Measurements from ENCODE around the gene SEC16A.

The SEC16A gene

DNA sequence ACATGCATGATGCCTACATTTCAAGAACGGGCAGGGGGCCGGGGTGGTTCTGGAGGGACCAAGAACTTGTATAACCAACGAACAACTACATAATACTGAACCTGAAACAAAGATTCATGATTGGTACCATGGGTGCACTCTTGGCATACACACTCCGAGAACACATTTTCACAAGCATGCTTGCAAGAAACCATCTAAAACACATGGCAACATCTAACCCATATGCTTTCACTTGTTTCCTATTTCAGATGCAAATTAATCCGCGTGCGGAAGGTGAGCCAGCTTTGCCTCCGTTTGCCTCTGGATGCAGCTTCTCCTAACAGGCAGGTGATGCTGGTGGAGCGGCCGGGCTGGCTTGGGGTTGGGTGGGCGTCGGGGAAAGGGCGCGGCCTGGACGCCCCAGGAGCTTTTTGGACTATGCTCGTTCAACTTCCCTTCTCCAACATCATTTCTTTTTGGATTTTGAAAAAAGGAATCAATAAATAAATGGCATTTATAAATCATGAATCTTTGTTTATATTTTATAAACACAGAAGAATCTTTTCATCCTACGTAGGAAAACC is 12.5 kb upstream of the SEC16A start:
- Histone ChIP-seq H3K9me3 (ENCODE audit: insufficient read depth, low read length) (no peaks in the 10 kb centered on the region), H3K9ac (ENCODE audit: insufficient read length, low read depth) (no peak overlapping the region), H3K27me3 (ENCODE audit: insufficient read depth, insufficient read length) (no peaks in the 10 kb centered on the region), H3K4me3 (ENCODE audit: insufficient read length, low read depth) (no peak overlapping the region), H3K4me1 (ENCODE audit: insufficient read depth, insufficient read length) (peaks cover 10% of the 10 kb centered on the region), H3K36me3 (ENCODE audit: insufficient read depth, insufficient read length, low read length) (peaks cover 61% of the 10 kb centered on the region)
- DNase-seq (ENCODE audit: low read depth, low spot score), result no peak
- TF ChIP-seq YY1 (IDR thresholded peaks at IDR 0.05; ENCODE audit: insufficient read depth, insufficient read length) (no peak), ZNF274 (IDR thresholded peaks at IDR 0.05; ENCODE audit: low read depth, low read length) (no peak), SUZ12 (IDR thresholded peaks at IDR 0.05; ENCODE audit: extremely low read depth, insufficient read depth, insufficient read length) (no peak)

DNA sequence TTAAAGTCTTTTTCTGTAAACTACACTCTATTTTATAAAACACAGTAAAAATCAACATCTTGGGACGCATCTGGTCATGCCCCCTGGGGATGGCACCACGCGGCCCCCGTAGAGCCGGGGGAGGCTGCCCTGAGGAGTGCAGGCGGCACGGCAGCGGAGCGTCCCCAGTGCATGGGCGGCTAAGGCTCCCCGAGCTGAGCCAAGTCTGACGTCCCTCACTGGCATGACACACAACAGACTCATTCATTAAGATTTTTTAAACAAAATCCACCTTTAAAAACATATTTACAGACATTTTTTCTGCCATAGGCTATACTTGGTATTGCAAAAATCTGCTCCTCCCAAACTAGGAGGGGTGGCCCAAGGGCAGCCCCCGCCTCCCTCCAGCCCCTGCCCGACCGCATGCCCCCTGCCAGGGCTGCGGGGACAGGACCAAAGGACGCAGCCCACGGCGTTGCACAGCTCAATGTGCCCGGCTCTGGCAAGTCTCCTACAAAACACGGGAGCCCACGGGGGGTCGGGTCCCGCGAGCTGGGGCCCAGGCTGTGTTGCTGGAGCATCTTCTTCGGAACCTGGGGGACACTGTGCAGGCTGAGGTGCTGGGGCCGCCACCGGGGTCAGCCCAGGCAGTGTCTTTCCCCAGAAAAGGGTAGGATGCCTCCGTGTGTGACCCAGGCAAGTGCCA is 11.8 kb upstream of the SEC16A start:
- no peaks in the 10 kb centered on the region for H3K27me3 ChIP-seq (ENCODE audit: insufficient read depth, insufficient read length)
- H3K9me3 ChIP-seq (ENCODE audit: insufficient read depth, low read length), result no peaks in the 10 kb centered on the region
- DNase-seq (ENCODE audit: low read depth, low spot score), result no peak
- peaks cover 55% of the 10 kb centered on the region for H3K36me3 ChIP-seq (ENCODE audit: insufficient read depth, insufficient read length, low read length)
- peak overlapping the region; percentile 8 for H3K9ac ChIP-seq (ENCODE audit: insufficient read length, low read depth)
- no peak overlapping the region for H3K4me3 ChIP-seq (ENCODE audit: insufficient read length, low read depth)
- TF ChIP-seq YY1 (IDR thresholded peaks at IDR 0.05; ENCODE audit: insufficient read depth, insufficient read length), result no peak
- TF ChIP-seq ZNF274 (IDR thresholded peaks at IDR 0.05; ENCODE audit: low read depth, low read length), result no peak
- H3K4me1 ChIP-seq (ENCODE audit: insufficient read depth, insufficient read length), result peaks cover 10% of the 10 kb centered on the region

DNA sequence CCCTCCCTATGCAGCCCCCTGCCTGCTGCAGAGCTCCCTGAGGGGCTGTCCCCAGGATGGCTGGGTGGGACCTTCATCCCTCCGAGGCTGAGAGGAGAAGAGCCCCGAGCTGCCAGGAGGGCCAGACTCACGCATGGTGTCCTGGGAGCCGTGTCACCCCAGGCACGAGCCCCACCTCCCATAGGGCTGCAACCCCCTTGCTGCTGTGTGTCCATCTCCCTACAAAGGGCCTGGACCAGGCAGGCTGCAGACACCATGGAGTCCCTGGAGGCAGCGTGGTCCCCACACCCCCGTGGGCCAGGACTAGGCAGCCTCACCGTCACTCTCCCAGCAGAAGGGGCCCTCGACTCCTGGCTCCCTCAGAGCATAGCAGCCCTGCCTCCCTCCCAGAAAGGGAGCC is 11.2 kb upstream of the SEC16A start:
- no peak for DNase-seq (ENCODE audit: low read depth, low spot score)

DNA sequence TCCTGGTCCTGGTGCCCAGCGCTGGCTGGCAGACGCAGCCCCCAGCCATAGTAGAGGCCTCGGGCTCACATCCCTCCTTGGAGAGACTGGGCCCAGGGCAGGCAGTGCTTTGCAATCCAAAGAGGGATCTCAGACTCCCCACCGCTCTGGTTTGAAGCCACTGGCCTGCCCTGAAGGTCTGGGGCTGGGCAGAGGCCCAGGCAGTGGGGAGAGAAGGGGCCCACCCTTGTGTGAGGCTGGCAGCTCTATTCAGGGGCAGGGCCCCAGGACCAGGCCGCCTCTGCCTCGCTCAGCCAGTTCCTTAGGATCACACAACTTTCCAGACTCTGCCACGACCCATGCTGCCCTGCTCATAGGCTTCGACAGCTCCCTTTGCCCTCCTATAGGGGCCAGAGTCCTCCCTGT is 10.7 kb upstream of the SEC16A start:
- H3K9ac ChIP-seq (ENCODE audit: insufficient read length, low read depth), result peak overlapping the region; percentile 50
- TF ChIP-seq YY1 (IDR thresholded peaks at IDR 0.05; ENCODE audit: insufficient read depth, insufficient read length) (no peak), ZNF274 (IDR thresholded peaks at IDR 0.05; ENCODE audit: low read depth, low read length) (no peak), SUZ12 (IDR thresholded peaks at IDR 0.05; ENCODE audit: extremely low read depth, insufficient read depth, insufficient read length) (no peak)
- peaks cover 5% of the 10 kb centered on the region for H3K27me3 ChIP-seq (ENCODE audit: insufficient read depth, insufficient read length)
- DNase-seq (ENCODE audit: low read depth, low spot score), result no peak
- no peaks in the 10 kb centered on the region for H3K9me3 ChIP-seq (ENCODE audit: insufficient read depth, low read length)
- H3K4me3 ChIP-seq (ENCODE audit: insufficient read length, low read depth), result no peak overlapping the region
- H3K36me3 ChIP-seq (ENCODE audit: insufficient read depth, insufficient read length, low read length), result peaks cover 44% of the 10 kb centered on the region
- H3K4me1 ChIP-seq (ENCODE audit: insufficient read depth, insufficient read length), result peaks cover 10% of the 10 kb centered on the region

More for the DNA sequence above, 11.2 kb upstream of the SEC16A start:
- H3K9me3 ChIP-seq (ENCODE audit: insufficient read depth, low read length), result no peaks in the 10 kb centered on the region
- H3K27me3 ChIP-seq (ENCODE audit: insufficient read depth, insufficient read length), result peaks cover 5% of the 10 kb centered on the region
- H3K4me1 ChIP-seq (ENCODE audit: insufficient read depth, insufficient read length), result peaks cover 10% of the 10 kb centered on the region
- TF ChIP-seq ZNF274 (IDR thresholded peaks at IDR 0.05; ENCODE audit: low read depth, low read length) (no peak), YY1 (IDR thresholded peaks at IDR 0.05; ENCODE audit: insufficient read depth, insufficient read length) (no peak), SUZ12 (IDR thresholded peaks at IDR 0.05; ENCODE audit: extremely low read depth, insufficient read depth, insufficient read length) (no peak)
- peaks cover 48% of the 10 kb centered on the region for H3K36me3 ChIP-seq (ENCODE audit: insufficient read depth, insufficient read length, low read length)
- H3K9ac ChIP-seq (ENCODE audit: insufficient read length, low read depth), result peak overlapping the region; percentile 50
- H3K4me3 ChIP-seq (ENCODE audit: insufficient read length, low read depth), result no peak overlapping the region

DNA sequence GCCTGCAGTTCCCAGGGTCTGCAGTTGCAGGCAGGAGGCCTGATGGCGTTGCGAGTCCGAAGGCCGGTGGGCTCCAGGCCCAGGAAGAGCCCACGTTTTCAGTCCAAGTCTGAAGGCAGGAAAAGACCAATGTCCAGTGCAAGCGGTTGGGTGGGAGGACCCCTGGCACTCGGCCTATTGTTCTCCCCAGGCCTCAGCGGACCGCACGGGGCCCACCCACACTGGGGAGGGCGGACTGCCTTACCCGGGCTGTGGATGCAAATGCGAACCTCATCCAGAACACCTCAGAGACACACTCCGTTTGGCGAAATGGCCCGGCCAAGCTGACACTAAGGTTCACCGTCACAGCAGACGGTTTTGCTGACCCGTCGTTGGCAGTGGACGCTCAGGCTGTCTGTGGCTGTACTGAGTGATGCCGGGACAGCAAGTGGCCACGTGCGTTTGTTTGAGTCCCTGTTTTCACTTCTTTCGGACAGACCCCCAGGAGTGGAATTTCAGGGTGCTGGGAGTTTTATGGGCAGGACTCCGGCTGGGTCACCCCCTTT is 10.2 kb upstream of the SEC16A start:
- no peaks in the 10 kb centered on the region for H3K9me3 ChIP-seq (ENCODE audit: insufficient read depth, low read length)
- H3K4me1 ChIP-seq (ENCODE audit: insufficient read depth, insufficient read length), result peaks cover 10% of the 10 kb centered on the region
- peak overlapping the region; percentile 50 for H3K9ac ChIP-seq (ENCODE audit: insufficient read length, low read depth)
- peaks cover 39% of the 10 kb centered on the region for H3K36me3 ChIP-seq (ENCODE audit: insufficient read depth, insufficient read length, low read length)
- DNase-seq (ENCODE audit: low read depth, low spot score), result no peak
- H3K27me3 ChIP-seq (ENCODE audit: insufficient read depth, insufficient read length), result peaks cover 5% of the 10 kb centered on the region
- no peak overlapping the region for H3K4me3 ChIP-seq (ENCODE audit: insufficient read length, low read depth)
- TF ChIP-seq ZNF274 (IDR thresholded peaks at IDR 0.05; ENCODE audit: low read depth, low read length) (no peak), YY1 (IDR thresholded peaks at IDR 0.05; ENCODE audit: insufficient read depth, insufficient read length) (no peak), SUZ12 (IDR thresholded peaks at IDR 0.05; ENCODE audit: extremely low read depth, insufficient read depth, insufficient read length) (no peak)

DNA sequence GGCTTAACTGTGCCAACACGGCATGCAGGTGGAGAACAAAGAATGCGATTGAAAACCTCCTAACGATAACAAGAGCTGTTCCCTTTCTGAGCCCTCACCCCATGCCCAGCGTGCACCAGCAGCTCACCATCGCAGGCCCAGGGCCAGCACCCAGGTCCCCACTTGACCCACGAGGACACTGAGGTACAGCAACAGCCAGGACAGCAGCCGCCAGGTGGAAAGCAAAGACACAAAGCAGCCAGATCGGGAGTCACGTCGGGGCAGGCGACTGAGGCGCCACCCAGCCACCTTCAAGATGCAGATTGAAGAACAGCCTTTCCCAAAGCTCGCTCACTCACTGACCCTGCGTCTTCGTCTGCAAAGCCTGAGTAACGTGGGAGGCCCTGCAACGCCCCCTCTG is 6.9 kb upstream of the SEC16A start:
- Histone ChIP-seq H3K36me3 (ENCODE audit: insufficient read depth, insufficient read length, low read length) (peaks cover 10% of the 10 kb centered on the region), H3K4me1 (ENCODE audit: insufficient read depth, insufficient read length) (peaks cover 15% of the 10 kb centered on the region), H3K27me3 (ENCODE audit: insufficient read depth, insufficient read length) (peaks cover 5% of the 10 kb centered on the region), H3K9ac (ENCODE audit: insufficient read length, low read depth) (no peak overlapping the region), H3K9me3 (ENCODE audit: insufficient read depth, low read length) (no peaks in the 10 kb centered on the region), H3K4me3 (ENCODE audit: insufficient read length, low read depth) (no peak overlapping the region)
- DNase-seq (ENCODE audit: low read depth, low spot score), result no peak
- TF ChIP-seq YY1 (IDR thresholded peaks at IDR 0.05; ENCODE audit: insufficient read depth, insufficient read length) (no peak), SUZ12 (IDR thresholded peaks at IDR 0.05; ENCODE audit: extremely low read depth, insufficient read depth, insufficient read length) (no peak), ZNF274 (IDR thresholded peaks at IDR 0.05; ENCODE audit: low read depth, low read length) (no peak)
